ENCODE data around the gene ERC2. TPM values are rescaled to one million over a fixed set of nuclear protein-coding genes. Genes with fewer than 3 reads are reported as not detected.
"Not testable (repeated sequence)": the region's sequence is repeated elsewhere in the genome, so short reads cannot be mapped to it uniquely, and the experiment has no call there.

The ERC2 gene
- polyA plus RNA-seq, 3 donors, result 2.6 to 4.0 (median 3.7) TPM

- DNase-seq, result no peak
These were observed 345.4 kb downstream of the ERC2 start for GRCh38 chr3:56122911-56123310.

DNA sequence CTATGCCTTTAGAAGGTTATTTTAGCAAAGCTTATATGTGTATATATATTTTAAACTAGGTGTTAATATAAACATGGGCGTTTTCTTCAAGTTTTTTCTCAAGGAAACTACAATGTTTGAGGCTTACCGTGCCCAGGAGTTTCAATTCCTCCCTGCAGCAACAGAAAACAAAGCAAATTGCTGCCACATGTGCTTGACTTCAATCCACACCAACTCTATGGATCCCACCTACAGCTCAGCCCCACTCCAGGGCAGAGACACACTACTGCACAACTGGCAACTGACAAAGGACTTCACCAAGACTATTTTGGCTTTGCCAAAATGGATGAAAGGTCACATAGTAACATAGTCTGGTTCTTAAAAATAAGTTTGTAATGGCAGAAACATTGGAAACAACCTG is 346.6 kb downstream of the ERC2 start:
- DNase-seq, result no peak

DNA sequence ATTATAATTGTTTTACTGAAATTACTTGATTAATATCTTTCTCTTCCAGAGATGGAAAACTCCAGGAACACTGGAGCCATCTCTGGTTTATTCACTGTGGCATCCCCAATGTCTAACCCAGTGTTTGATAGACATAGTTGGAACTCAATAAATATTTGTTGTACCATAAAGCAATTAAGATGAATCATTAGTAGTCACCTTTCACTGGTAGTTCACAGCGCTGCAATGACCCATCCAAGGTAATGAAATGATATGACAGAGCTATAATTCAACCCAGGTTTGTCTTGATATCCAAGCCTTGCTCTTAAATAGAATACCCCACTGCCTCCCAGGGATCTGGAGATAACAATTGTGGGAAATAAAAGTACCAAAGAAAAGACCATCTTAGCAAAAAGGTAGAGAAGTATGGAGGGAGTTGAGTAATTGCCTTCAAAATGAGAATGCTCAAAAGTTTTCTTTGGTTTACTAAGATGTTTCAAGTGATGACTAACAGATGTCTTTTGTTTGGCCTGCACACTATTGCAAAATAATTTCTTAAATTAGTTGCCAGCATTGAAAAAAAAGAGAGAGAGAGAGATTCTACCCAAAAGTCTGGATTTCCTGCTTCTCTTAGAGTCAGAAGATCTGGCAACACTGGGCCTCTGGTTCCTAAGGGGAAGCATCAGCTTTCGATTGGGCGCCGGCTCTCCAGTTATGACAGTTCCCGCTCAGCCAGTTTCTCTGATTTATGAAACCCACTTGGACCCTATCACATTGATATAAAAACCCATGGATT is 348.5 kb downstream of the ERC2 start:
- no peak for DNase-seq

DNA sequence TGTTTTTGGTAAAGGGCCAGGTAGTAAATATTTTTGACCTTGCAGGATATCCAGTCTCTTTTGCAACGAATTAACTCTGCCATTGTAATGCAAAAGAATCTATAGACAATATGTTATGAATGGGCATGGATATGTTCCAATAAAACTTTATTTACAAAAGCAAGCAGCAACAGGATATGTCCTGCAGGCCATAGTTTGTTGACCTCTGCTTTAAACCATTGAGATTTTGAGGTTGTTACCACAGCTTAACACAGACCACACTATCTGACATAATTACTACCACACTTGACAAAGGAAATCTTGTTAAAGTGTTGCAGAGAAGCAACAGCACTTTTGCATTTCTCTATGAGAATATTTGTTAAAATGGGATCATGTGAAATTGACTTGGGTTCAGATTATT is 349.3 kb downstream of the ERC2 start:
- no peak for DNase-seq

GRCh38 chr3:56115698-56116097 is 352.6 kb downstream of the ERC2 start:
- DNase-seq, result no peak

- DNase-seq, result no peak
These were observed 353.1 kb downstream of the ERC2 start for GRCh38 chr3:56115199-56115598.

GRCh38 chr3:56113908-56114307 is 354.4 kb downstream of the ERC2 start:
- DNase-seq, result no peak

- DNase-seq, result no peak
These were observed 355.0 kb downstream of the ERC2 start for GRCh38 chr3:56113231-56113630.

DNA sequence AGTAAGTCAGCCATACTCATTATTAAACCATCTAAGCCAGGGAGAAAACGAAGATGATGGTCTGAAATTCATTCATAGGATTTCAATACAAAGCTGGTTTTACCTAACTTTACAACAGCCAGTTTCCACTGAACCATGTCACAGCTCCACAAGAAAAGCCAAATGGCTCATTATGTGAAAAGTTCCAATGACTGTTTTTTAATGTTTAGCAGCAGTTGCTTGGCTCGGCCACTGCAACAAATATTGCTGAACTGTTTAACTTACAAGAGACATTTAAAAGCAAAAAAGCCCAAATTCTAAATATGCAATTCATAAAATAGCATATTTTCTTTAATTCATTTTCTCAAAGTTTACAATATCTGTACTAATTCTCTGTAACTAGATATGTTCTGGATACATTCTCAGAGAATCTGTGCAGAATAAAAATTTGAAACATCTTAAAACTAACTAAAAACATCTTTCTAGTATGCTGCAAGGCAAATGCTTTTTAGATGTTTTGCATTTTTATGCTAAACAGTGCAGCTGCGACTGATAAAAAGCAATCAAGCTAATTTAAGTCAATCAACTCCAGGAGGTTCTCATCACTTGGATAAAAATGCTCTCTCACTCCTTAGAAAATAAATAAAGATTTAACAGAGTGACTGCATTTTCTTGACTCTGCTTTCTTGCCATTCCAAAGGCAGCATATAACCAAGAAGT is 356.5 kb downstream of the ERC2 start:
- peak; percentile 36 for DNase-seq

- no peak for DNase-seq
These were observed 357.4 kb downstream of the ERC2 start for GRCh38 chr3:56110886-56111285.

DNA sequence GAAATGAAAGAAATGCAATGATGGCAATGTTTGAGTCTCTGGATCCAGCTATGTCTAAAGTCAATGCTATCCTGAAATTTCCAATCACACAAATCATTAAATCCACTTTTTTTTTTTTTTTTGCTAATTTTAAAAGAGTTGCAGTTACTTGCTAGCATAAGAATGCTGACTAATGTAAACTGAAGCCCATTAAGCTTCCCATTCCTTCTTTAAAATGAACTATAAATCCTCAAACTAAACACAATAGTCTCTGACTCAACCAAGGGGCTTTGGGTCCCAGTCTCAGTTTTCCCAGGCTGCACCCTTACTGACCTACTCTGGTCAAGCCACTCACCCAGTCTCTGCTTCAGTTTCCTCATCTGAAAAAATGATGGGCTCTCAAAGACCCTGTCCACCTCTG is 361.1 kb downstream of the ERC2 start:
- DNase-seq, result no peak

GRCh38 chr3:56102032-56102431 is 366.2 kb downstream of the ERC2 start:
- no peak for DNase-seq

- DNase-seq, result no peak
These were observed 366.7 kb downstream of the ERC2 start for GRCh38 chr3:56101576-56101975.

- no peak for DNase-seq
These were observed 371.3 kb downstream of the ERC2 start for GRCh38 chr3:56096999-56097398.

GRCh38 chr3:56094170-56094569 is 374.1 kb downstream of the ERC2 start:
- DNase-seq, result no peak

- DNase-seq, result no peak
These were observed 378.5 kb downstream of the ERC2 start for GRCh38 chr3:56089739-56090138.

DNA sequence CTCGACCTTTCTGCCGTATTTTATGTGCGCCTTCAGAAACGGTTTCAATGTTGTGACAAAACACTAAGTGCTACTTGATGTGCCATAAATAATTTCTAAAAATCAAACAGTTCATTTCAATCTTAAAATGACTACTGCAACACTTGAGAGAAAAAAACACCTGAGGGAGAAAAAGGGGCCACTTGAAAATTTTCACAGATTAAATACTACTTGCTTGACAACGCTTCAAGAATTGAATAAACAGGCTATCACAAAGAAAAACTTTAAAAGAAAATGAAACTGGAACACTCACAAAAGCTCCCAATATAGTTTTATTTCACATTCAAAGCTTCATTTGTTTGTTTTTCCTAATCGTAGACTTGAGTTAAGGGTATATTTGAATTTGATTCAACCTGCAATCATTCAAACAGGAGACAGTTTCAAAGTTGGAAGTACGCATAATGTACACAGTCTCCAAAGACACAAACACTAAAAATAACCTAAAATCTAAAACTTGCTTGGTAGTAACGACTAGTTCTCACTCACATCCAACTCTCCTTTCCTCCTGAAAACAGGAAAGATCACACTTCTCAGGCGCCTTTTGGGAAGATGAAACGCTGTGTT is 380.7 kb downstream of the ERC2 start:
- DNase-seq, result no peak

DNA sequence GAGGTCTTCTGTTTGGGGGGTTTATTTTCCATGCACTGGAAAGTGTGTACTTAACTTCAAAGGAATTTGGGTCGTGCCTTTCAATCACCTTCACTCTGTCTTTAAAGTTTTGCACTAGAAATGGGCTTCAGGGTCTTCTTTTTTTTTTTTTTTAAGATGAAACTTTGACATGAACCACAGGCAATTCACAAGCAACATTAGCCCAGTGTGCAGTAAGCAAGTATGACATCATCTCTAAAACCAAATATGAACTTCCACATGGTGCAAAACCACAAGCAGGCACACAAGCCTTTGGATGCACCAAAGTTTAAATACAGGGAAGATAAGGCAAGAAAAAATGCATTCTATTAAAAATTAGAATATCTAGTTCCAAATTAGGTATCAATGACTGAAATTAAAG is 381.9 kb downstream of the ERC2 start:
- DNase-seq, result no peak

DNA sequence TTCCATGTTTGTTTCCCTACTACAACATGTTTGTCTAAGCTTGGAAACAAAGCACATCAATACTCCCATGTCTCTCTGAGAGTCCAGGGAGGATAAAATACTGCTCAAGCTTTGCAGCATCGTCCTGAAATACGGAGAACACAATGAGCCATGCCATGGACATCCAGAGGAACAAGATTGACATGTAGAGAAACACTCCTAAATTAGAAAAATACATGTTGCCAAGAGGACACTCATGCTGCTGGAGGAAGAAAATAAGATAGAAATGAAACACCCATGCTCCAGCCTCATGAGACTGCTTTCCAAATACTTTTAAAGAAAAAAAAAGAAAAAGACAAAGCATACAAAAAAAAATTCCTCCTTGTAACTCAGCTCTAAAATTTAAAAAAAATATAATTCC is 387.0 kb downstream of the ERC2 start:
- DNase-seq, result no peak

DNA sequence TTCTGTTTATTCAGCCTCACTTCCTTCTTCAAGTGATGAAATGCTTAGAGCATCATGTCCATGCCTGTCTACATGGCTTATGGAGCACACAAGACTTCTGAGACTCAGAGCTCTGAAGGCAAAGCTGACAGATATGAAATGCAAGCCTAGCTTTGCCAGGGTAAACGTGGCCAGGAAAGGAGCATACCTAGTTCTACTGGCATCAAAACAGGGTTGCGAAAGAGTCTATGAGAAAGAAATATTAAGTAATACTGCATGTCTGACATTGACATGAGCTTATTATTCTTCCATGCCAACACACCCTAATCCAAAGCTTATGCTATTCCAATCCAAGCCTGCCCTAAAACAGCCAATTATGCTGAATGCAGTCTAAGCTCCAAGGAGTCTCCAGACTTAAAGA is 391.5 kb downstream of the ERC2 start:
- DNase-seq, result no peak

GRCh38 chr3:56075089-56075488 is 393.2 kb downstream of the ERC2 start:
- no peak for DNase-seq

DNA sequence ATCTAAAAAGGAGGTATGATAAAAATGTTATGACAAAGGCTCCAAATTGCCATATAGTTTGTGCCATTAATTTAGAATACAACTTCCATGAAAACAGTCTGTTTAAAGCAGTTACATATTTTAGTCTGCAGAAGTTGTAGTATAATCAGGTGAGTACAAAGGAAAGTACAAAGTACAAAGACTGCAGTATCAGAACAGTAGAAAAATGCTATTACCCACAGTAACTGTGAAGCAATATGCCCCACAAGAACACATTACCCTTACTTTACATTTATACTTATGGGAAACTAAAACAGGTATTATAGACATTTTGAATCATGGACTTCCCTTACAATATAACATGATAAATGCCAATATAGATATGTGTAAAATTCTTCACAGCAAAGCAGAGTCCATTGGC is 398.5 kb downstream of the ERC2 start:
- DNase-seq, result no peak

- DNase-seq, result not testable (repeated sequence)
These were observed 401.9 kb downstream of the ERC2 start for GRCh38 chr3:56066405-56066804.

Data from renal pelvis (tissue), 4 donors.